Endothelial cell of umbilical vein (primary cell): ENCODE results near the gene AMN1. TPM values are rescaled to one million over a fixed set of nuclear protein-coding genes. Genes with fewer than 3 reads are reported as not detected.

Source experiments
- BruUV-seq: library from RNA; stranded (reverse); fragments of 400-500 nt; replicated peaks from 2 replicates; lab custom pipeline; 2021; lab: Mats Ljungman, UMichigan
- CTCF ChIA-PET: fragments of 300-600, 350-600 bp; sonication (Branson Sonifier 250); formaldehyde crosslinking; loops from one replicate; lab custom pipeline; 2021; ENCODE audit warnings: antibody characterized with exemption, inconsistent platforms; lab: Charles Lee
- POLR2A ChIA-PET: fragments of 300-600, 350-600 bp; sonication (Branson Sonifier 250); formaldehyde crosslinking; loops from one replicate; lab custom pipeline; 2021; ENCODE audit warnings: antibody characterized with exemption, inconsistent platforms; lab: Charles Lee
- DNase-seq: peaks from one replicate; pipeline ENCODE4 v3.0.0-alpha.2; 2011; ENCODE audit warnings: low read depth, low spot score
- FAIRE-seq: peaks from 2 replicates; lab custom pipeline; 2011; peaks lifted over from hg19 to GRCh38; lab: Jason Lieb, UNC
- H2AFZ ChIP-seq: 2 replicates; pipeline ENCODE4 v1.6.0; 2012; ENCODE audit warnings: low read depth, low read length, control low read depth, inconsistent platforms
- H3K27ac ChIP-seq: 2 replicates; pipeline ENCODE4 v1.5.1; 2011; ENCODE audit warnings: low read depth, mild to moderate bottlenecking, control low read depth, low read length, moderate library complexity; ENCODE audit not compliant: insufficient read depth
- H3K27me3 ChIP-seq, 2 experiments: 2 replicates each; pipeline versions ENCODE4 v1.6.0 to v1.6.1; 2011; ENCODE audit warnings: low read length in 2 of 2, mixed read lengths in 1 of 2; ENCODE audit not compliant: control insufficient read depth in 2 of 2, insufficient read depth in 2 of 2
- H3K36me3 ChIP-seq, 2 experiments: 2 replicates in 1 of 2; 3 replicates in 1 of 2; pipeline ENCODE4 v1.5.1; 2011; ENCODE audit warnings: low read length in 2 of 2, mild to moderate bottlenecking in 1 of 2, moderate library complexity in 1 of 2; ENCODE audit not compliant: control insufficient read depth in 2 of 2, insufficient read depth in 2 of 2; ENCODE audit errors: extremely low read depth in 1 of 2
- H3K4me1 ChIP-seq: 3 replicates; pipeline ENCODE4 v1.5.1; 2011; ENCODE audit warnings: mild to moderate bottlenecking, low read length; ENCODE audit not compliant: control insufficient read depth, insufficient read depth; ENCODE audit errors: extremely low read depth
- H3K4me2 ChIP-seq: 2 replicates; pipeline ENCODE4 v1.6.1; 2011; ENCODE audit warnings: low read length, control low read depth, mixed read lengths; ENCODE audit not compliant: insufficient read depth
- H3K4me3 ChIP-seq, 3 experiments: fragments of 200-600 bp in 1 of 3; sonication (generic), shearing (Covaris generic) in 1 of 3; replicated peaks in 1 of 3; 2 replicates each; pipeline ENCODE4 v1.5.1; 2011 to 2016; ENCODE audit warnings: control low read depth in 3 of 3, low read length in 3 of 3, mild to moderate bottlenecking in 2 of 3, inconsistent platforms in 1 of 3, low read depth in 1 of 3, moderate library complexity in 1 of 3; ENCODE audit not compliant: insufficient read depth in 1 of 3
- H3K79me2 ChIP-seq: 2 replicates; pipeline ENCODE4 v1.6.0; 2012; ENCODE audit warnings: low read length, inconsistent platforms; ENCODE audit not compliant: control insufficient read depth, insufficient read depth
- H3K9ac ChIP-seq: replicated peaks from 2 replicates; pipeline ENCODE3; 2011; ENCODE audit warnings: low read length, control low read depth; ENCODE audit not compliant: insufficient read depth; ENCODE audit errors: extremely low read depth
- H3K9me1 ChIP-seq: replicated peaks from 3 replicates; pipeline ENCODE4 v1.6.0; 2011; ENCODE audit warnings: mild to moderate bottlenecking, low read length; ENCODE audit not compliant: control insufficient read depth, insufficient read depth; ENCODE audit errors: extremely low read depth
- H3K9me3 ChIP-seq: replicated peaks from 2 replicates; pipeline ENCODE4 v1.5.1; 2012; ENCODE audit warnings: low read length, inconsistent platforms; ENCODE audit not compliant: control insufficient read depth, insufficient read depth
- H4K20me1 ChIP-seq: replicated peaks from 2 replicates; pipeline ENCODE3; 2011; ENCODE audit warnings: mild to moderate bottlenecking, low read length; ENCODE audit not compliant: control insufficient read depth, insufficient read depth; ENCODE audit errors: extremely low read depth
- CTCF ChIP-seq, 2 donors: IDR thresholded peaks; 1 replicate in 1 of 2; 2 replicates in 1 of 2; pipeline ENCODE4 v1.5.1; 2011; ENCODE audit warnings: low read length in 2 of 2, mild to moderate bottlenecking in 2 of 2, moderate library complexity in 2 of 2, control low read depth in 1 of 2, inconsistent platforms in 1 of 2, low read depth in 1 of 2; ENCODE audit not compliant: insufficient read depth in 1 of 2; ENCODE audit errors: extremely low read depth in 1 of 2
- EZH2 ChIP-seq: IDR thresholded peaks from 2 replicates; pipeline ENCODE4 v1.6.1; 2012; ENCODE audit warnings: borderline replicate concordance, low read depth, mild to moderate bottlenecking, moderate library complexity, low read length, inconsistent platforms; ENCODE audit not compliant: severe bottlenecking
- FOS ChIP-seq: IDR thresholded peaks from 2 replicates; pipeline ENCODE4 v1.6.1; 2011; ENCODE audit warnings: mild to moderate bottlenecking, low read length, moderate library complexity, borderline replicate concordance; ENCODE audit not compliant: insufficient read depth
- GATA2 ChIP-seq: IDR thresholded peaks from 2 replicates; pipeline ENCODE4 v1.7.0; 2011; ENCODE audit warnings: low read depth, mild to moderate bottlenecking, moderate library complexity, mixed read lengths, low read length; ENCODE audit not compliant: insufficient read length, insufficient read depth
- JUN ChIP-seq: IDR thresholded peaks from 2 replicates; pipeline ENCODE4 v1.6.1; 2011; ENCODE audit warnings: borderline replicate concordance, low read depth; ENCODE audit not compliant: insufficient read length, insufficient read depth
- MYC ChIP-seq: IDR thresholded peaks from one replicate; pipeline ENCODE4 v1.6.1; 2011; ENCODE audit warnings: mild to moderate bottlenecking, low read depth, low read length
- POLR2A ChIP-seq: IDR thresholded peaks from 2 replicates; pipeline ENCODE4 v1.6.1; 2012; ENCODE audit warnings: low read depth, mild to moderate bottlenecking, control low read depth, low read length
- POLR2AphosphoS5 ChIP-seq: IDR thresholded peaks from 2 replicates; pipeline ENCODE4 v1.6.1; 2012; ENCODE audit warnings: low read depth, mild to moderate bottlenecking, control low read depth, low read length, moderate library complexity; ENCODE audit not compliant: insufficient read depth
- dilution Hi-C: fragments of 300-500 bp; cut with MboI; formaldehyde crosslinking; loops from one replicate; pipeline ENCODE4 v1.15.0; 2019; ENCODE audit warnings: low sequenced_read_pairs; ENCODE audit not compliant: extremely low pct_ligation_motif_present
- intact Hi-C: fragments of 100-400 bp; cut with micrococcal nuclease; formaldehyde crosslinking; loops from one replicate; pipeline ENCODE4 v1.10.0; 2022
- polyA plus RNA-seq, 4 experiments: library from polyadenylated mRNA; depleted of rRNA in 3 of 4; stranded (reverse) in 3 of 4; unstranded in 1 of 4; fragments of >200 nt; gene quantifications; 2 replicates each; pipeline versions ENCODE4 v1.2.1 to v1.2.3, GENCODE V29; 2011 to 2012; ENCODE audit warnings: missing spikeins in 1 of 4
- total RNA-seq: library from RNA; stranded (reverse); gene quantifications from 2 replicates; pipeline ENCODE4 v1.2.3, GENCODE V29; 2021

AMN1 gene
- total and polyA plus RNA-seq, 2 donors (not counting 3 experiments of a cell fraction or from before 2014, with no cell fraction given) = 8.5 to 18.0 TPM

- Histone ChIP-seq H3K4me1 (peaks cover 5% of the 10 kb centered on the region), H2AFZ (no peak overlapping the region), H3K27me3 (no peaks in the 10 kb centered on the region), H3K79me2 (no peaks in the 10 kb centered on the region), H3K9ac (no peak overlapping the region), H3K27ac (no peak overlapping the region), H3K4me2 (no peak overlapping the region), H3K9me1 (no peaks in the 10 kb centered on the region), H3K9me3 (no peaks in the 10 kb centered on the region), H4K20me1 (no peaks in the 10 kb centered on the region), H3K4me3 (no peak overlapping the region), H3K36me3 (no peaks in the 10 kb centered on the region)
- no peak for FAIRE-seq
- no TSS peak for BruUV-seq
- intact Hi-C loops (no loop called here), dilution Hi-C loops (no loop called here)
- ChIA-PET POLR2A (no interaction called here), CTCF (no interaction called here)
- TF ChIP-seq EZH2 (no peak), GATA2 (no peak), POLR2A (no peak), POLR2AphosphoS5 (no peak), CTCF (IDR thresholded peaks at IDR 0.05; ENCODE audit: extremely low read depth in 1 of 2, insufficient read depth in 1 of 2, low read depth in 1 of 2, low read length in 2 of 2) (no peak), MYC (no peak), JUN (no peak), FOS (no peak)
- no peak for DNase-seq
Observed at GRCh38 chr12:31626270-31626995, 102.4 kb downstream of the AMN1 start.
